Esophagus (tissue), 2 donors: ENCODE measurements around the gene RAB31. TPM values are rescaled to one million over a fixed set of nuclear protein-coding genes. Genes with fewer than 3 reads are reported as not detected.

Experiments
- H3K27ac ChIP-seq, 2 donors: one replicate each; pipeline ENCODE4 v1.5.1; 2013; ENCODE audit warnings: low read depth in 2 of 2, mild to moderate bottlenecking in 2 of 2, inconsistent platforms in 1 of 2, low read length in 1 of 2, moderate library complexity in 1 of 2
- H3K27me3 ChIP-seq, 2 donors: one replicate each; pipeline ENCODE4 v1.6.1; 2013; ENCODE audit warnings: low read length in 2 of 2, control low read depth in 1 of 2, mild to moderate bottlenecking in 1 of 2; ENCODE audit not compliant: insufficient read depth in 2 of 2, control insufficient read depth in 1 of 2
- H3K36me3 ChIP-seq, 2 donors: one replicate each; pipeline ENCODE4 v1.6.1; 2013; ENCODE audit warnings: low read length in 1 of 2; ENCODE audit not compliant: control insufficient read depth in 2 of 2, insufficient read depth in 2 of 2
- H3K4me1 ChIP-seq, 2 donors: one replicate each; pipeline ENCODE4 v1.6.1; 2013; ENCODE audit warnings: low read length in 1 of 2; ENCODE audit not compliant: control insufficient read depth in 2 of 2, insufficient read depth in 2 of 2
- H3K4me3 ChIP-seq, 2 donors: one replicate each; pipeline ENCODE4 v1.5.1; 2013; ENCODE audit warnings: low read length in 2 of 2, mild to moderate bottlenecking in 2 of 2, low read depth in 1 of 2, moderate library complexity in 1 of 2
- H3K9me3 ChIP-seq, 2 donors: one replicate each; pipeline ENCODE4 v1.6.1; 2013; ENCODE audit warnings: mild to moderate bottlenecking in 2 of 2, low read depth in 1 of 2, low read length in 1 of 2, moderate library complexity in 1 of 2; ENCODE audit not compliant: control insufficient read depth in 2 of 2, insufficient read depth in 1 of 2
- WGBS, 2 donors: extraction: QIAGEN DNeasy Blood & Tissue Kit; methylation state at CpG; one replicate each; pipeline ENCODE4 v1.1.7; 2013; 5-methylcytosine and 5-hydroxymethylcytosine counted together
- polyA plus RNA-seq, 2 donors: library from polyadenylated mRNA; stranded (reverse); fragments of 200-250 nt; gene quantifications; one replicate each; pipeline ENCODE4 v1.2.3, GENCODE V29; 2013
- donor health status: healthy with polysubstance abuse.
- donor health status: Bipolar disorder and iron deficiency.

Gene RAB31
- polyA plus RNA-seq, 2 donors, result 10.7 to 17.5 TPM

- H3K36me3 ChIP-seq, result no peaks in the 10 kb centered on the region
- H3K4me1 ChIP-seq, result peaks cover 2 to 12% of the 10 kb centered on the region in 2 donors
- H3K27ac ChIP-seq, result peak overlapping the region; percentile 70 to 77
- H3K4me3 ChIP-seq, result no peak overlapping the region
- H3K9me3 ChIP-seq, result no peaks in the 10 kb centered on the region
- WGBS, 2 donors, result 67 to 70% methylated on average over 3 of the region's 3 CpGs
- no peaks in the 10 kb centered on the region for H3K27me3 ChIP-seq
Measured at GRCh38 chr18:9824952-9825371, 116.9 kb downstream of the RAB31 start.

- 32 to 37% methylated on average over 6 of the region's 6 CpGs for WGBS, 2 donors
- peaks cover 2 to 12% of the 10 kb centered on the region in 2 donors for H3K4me1 ChIP-seq
- peak overlapping the region; percentile 40 to 68 for H3K27ac ChIP-seq
- no peaks in the 10 kb centered on the region for H3K27me3 ChIP-seq
- H3K36me3 ChIP-seq, result no peaks in the 10 kb centered on the region
- no peaks in the 10 kb centered on the region for H3K9me3 ChIP-seq
- no peak overlapping the region for H3K4me3 ChIP-seq
Measured at GRCh38 chr18:9825571-9826073, 117.5 kb downstream of the RAB31 start.

GRCh38 chr18:9826685-9827084, 118.6 kb downstream of the RAB31 start:
- Histone ChIP-seq H3K36me3 (no peaks in the 10 kb centered on the region), H3K4me3 (no peak overlapping the region), H3K9me3 (no peaks in the 10 kb centered on the region), H3K4me1 (peaks cover 2 to 14% of the 10 kb centered on the region in 2 donors), H3K27ac (peak overlapping the region; percentile 13 to 47), H3K27me3 (no peaks in the 10 kb centered on the region)
- 92 to 96% methylated on average over 4 of the region's 4 CpGs for WGBS, 2 donors

GRCh38 chr18:9827211-9827792, 119.2 kb downstream of the RAB31 start:
- peaks cover 2 to 14% of the 10 kb centered on the region in 2 donors for H3K4me1 ChIP-seq
- no peaks in the 10 kb centered on the region for H3K27me3 ChIP-seq
- WGBS, 2 donors, result 65 to 72% methylated on average over 7 of the region's 7 CpGs

GRCh38 chr18:9827793-9828505, 119.8 kb downstream of the RAB31 start:
- Histone ChIP-seq H3K4me3 (no peak overlapping the region), H3K4me1 (peaks cover 2 to 14% of the 10 kb centered on the region in 2 donors), H3K9me3 (no peaks in the 10 kb centered on the region), H3K27ac (peak overlapping the region; percentile 14 to 80), H3K27me3 (no peaks in the 10 kb centered on the region), H3K36me3 (no peaks in the 10 kb centered on the region)
- WGBS, 2 donors, result 39 to 52% methylated on average over 14 of the region's 14 CpGs

More at GRCh38 chr18:9827211-9827792, 119.2 kb downstream of the RAB31 start:
- H3K4me3 ChIP-seq, result no peak overlapping the region
- no peaks in the 10 kb centered on the region for H3K9me3 ChIP-seq
- no peaks in the 10 kb centered on the region for H3K36me3 ChIP-seq
- peak overlapping the region; percentile 13 to 59 for H3K27ac ChIP-seq

GRCh38 chr18:9828506-9829396, 120.7 kb downstream of the RAB31 start:
- no peaks in the 10 kb centered on the region for H3K9me3 ChIP-seq
- peak overlapping the region in 1 of 2 donors; percentile 80 for H3K27ac ChIP-seq
- H3K36me3 ChIP-seq, result no peaks in the 10 kb centered on the region
- no peak overlapping the region for H3K4me3 ChIP-seq
- 81% methylated on average over 15 of the region's 15 CpGs for WGBS, 2 donors
- no peaks in the 10 kb centered on the region for H3K27me3 ChIP-seq
- H3K4me1 ChIP-seq, result peaks cover 2 to 14% of the 10 kb centered on the region in 2 donors

- Histone ChIP-seq H3K27me3 (no peaks in the 10 kb centered on the region), H3K9me3 (no peaks in the 10 kb centered on the region), H3K4me1 (peaks cover 2 to 14% of the 10 kb centered on the region in 2 donors), H3K4me3 (no peak overlapping the region), H3K36me3 (no peaks in the 10 kb centered on the region), H3K27ac (no peak overlapping the region)
- WGBS, 2 donors, result 78 to 84% methylated on average over 6 of the region's 6 CpGs
Measured at GRCh38 chr18:9829397-9829712, 121.3 kb downstream of the RAB31 start.

GRCh38 chr18:9831036-9831722, 123.1 kb downstream of the RAB31 start:
- Histone ChIP-seq H3K36me3 (no peaks in the 10 kb centered on the region), H3K27ac (no peak overlapping the region), H3K9me3 (no peaks in the 10 kb centered on the region), H3K27me3 (no peaks in the 10 kb centered on the region), H3K4me3 (no peak overlapping the region), H3K4me1 (peaks cover 2 to 8% of the 10 kb centered on the region in 2 donors)
- WGBS, 2 donors, result 78 to 80% methylated on average over 13 of the region's 13 CpGs

- H3K4me1 ChIP-seq, result peaks cover 2 to 11% of the 10 kb centered on the region in 2 donors
- no peaks in the 10 kb centered on the region for H3K36me3 ChIP-seq
- H3K27ac ChIP-seq, result peak overlapping the region in 1 of 2 donors; percentile 2
- no peaks in the 10 kb centered on the region for H3K27me3 ChIP-seq
- WGBS, 2 donors, result 89% methylated on average over 12 of the region's 12 CpGs
- no peaks in the 10 kb centered on the region for H3K9me3 ChIP-seq
- no peak overlapping the region for H3K4me3 ChIP-seq
Measured at GRCh38 chr18:9831723-9832199, 123.7 kb downstream of the RAB31 start.
